Osteocyte (in vitro differentiated cells): ENCODE measurements around the gene SNAPC4. TPM values are rescaled to one million over a fixed set of nuclear protein-coding genes. Genes with fewer than 3 reads are reported as not detected.

Experiments
- DNase-seq: peaks from one replicate; pipeline ENCODE4 v3.0.0; 2021; ENCODE audit warnings: mixed read lengths; ENCODE audit not compliant: unreplicated experiment; ENCODE audit errors: extremely low spot score
- H3K27ac Mint-ChIP-seq: one replicate; pipeline ENCODE4 v1.8.0; 2021; ENCODE audit warnings: mild to moderate bottlenecking, mixed read lengths; ENCODE audit not compliant: unreplicated experiment
- H3K27me3 Mint-ChIP-seq: one replicate; pipeline ENCODE4 v1.8.0; 2021; ENCODE audit warnings: mixed read lengths; ENCODE audit not compliant: unreplicated experiment
- H3K36me3 Mint-ChIP-seq: one replicate; pipeline ENCODE4 v1.8.0; 2021; ENCODE audit warnings: mixed read lengths; ENCODE audit not compliant: unreplicated experiment
- H3K4me1 Mint-ChIP-seq: one replicate; pipeline ENCODE4 v1.8.0; 2021; ENCODE audit warnings: mixed read lengths; ENCODE audit not compliant: unreplicated experiment
- H3K4me3 Mint-ChIP-seq: one replicate; pipeline ENCODE4 v1.8.0; 2021; ENCODE audit warnings: mild to moderate bottlenecking, moderate library complexity, mixed read lengths; ENCODE audit not compliant: unreplicated experiment
- H3K9me3 Mint-ChIP-seq: one replicate; pipeline ENCODE4 v1.8.0; 2021; ENCODE audit warnings: mixed read lengths; ENCODE audit not compliant: unreplicated experiment
- CTCF ChIP-seq: fragments of 200-600 bp; sonication (generic); IDR thresholded peaks from 2 replicates; pipeline ENCODE4 v1.5.0; 2021; ENCODE audit warnings: antibody characterized with exemption, mild to moderate bottlenecking, moderate library complexity
- total RNA-seq: library from RNA; stranded (reverse); gene quantifications from 2 replicates; pipeline ENCODE4 v1.2.1, GENCODE V29; 2021

SNAPC4 gene
- total RNA-seq, 1 donor from 2014 or later, result 9.9 TPM

GRCh38 chr9:136380381-136380780, 19.6 kb downstream of the SNAPC4 start:
- TF ChIP-seq CTCF, result no peak
- H3K27ac Mint-ChIP-seq, result no peak overlapping the region
- no peak for DNase-seq
- H3K4me1 Mint-ChIP-seq, result no peaks in the 10 kb centered on the region
- H3K9me3 Mint-ChIP-seq, result no peaks in the 10 kb centered on the region
- H3K36me3 Mint-ChIP-seq, result peaks cover 15% of the 10 kb centered on the region
- H3K27me3 Mint-ChIP-seq, result no peaks in the 10 kb centered on the region
- H3K4me3 Mint-ChIP-seq, result no peak overlapping the region

- Mint-ChIP-seq H3K36me3 (peaks cover 13% of the 10 kb centered on the region), H3K4me3 (no peak overlapping the region), H3K4me1 (no peaks in the 10 kb centered on the region), H3K27ac (no peak overlapping the region), H3K27me3 (no peaks in the 10 kb centered on the region), H3K9me3 (no peaks in the 10 kb centered on the region)
- no peak for TF ChIP-seq CTCF
- no peak for DNase-seq
Measured at GRCh38 chr9:136379891-136380290, 20.1 kb downstream of the SNAPC4 start.

- no peak for TF ChIP-seq CTCF
- no peaks in the 10 kb centered on the region for H3K9me3 Mint-ChIP-seq
- no peak overlapping the region for H3K27ac Mint-ChIP-seq
Measured at GRCh38 chr9:136379401-136379800, 20.6 kb downstream of the SNAPC4 start.

GRCh38 chr9:136379003-136379287, 21.0 kb downstream of the SNAPC4 start:
- Mint-ChIP-seq H3K4me1 (no peaks in the 10 kb centered on the region), H3K4me3 (no peak overlapping the region), H3K36me3 (peaks cover 5% of the 10 kb centered on the region), H3K27ac (no peak overlapping the region), H3K9me3 (no peaks in the 10 kb centered on the region), H3K27me3 (no peaks in the 10 kb centered on the region)
- TF ChIP-seq CTCF, result no peak
- DNase-seq, result no peak

More at GRCh38 chr9:136379401-136379800, 20.6 kb downstream of the SNAPC4 start:
- peaks cover 8% of the 10 kb centered on the region for H3K36me3 Mint-ChIP-seq
- no peaks in the 10 kb centered on the region for H3K4me1 Mint-ChIP-seq
- no peak for DNase-seq
- no peaks in the 10 kb centered on the region for H3K27me3 Mint-ChIP-seq
- no peak overlapping the region for H3K4me3 Mint-ChIP-seq

- no peak for TF ChIP-seq CTCF
- Mint-ChIP-seq H3K36me3 (peaks cover 5% of the 10 kb centered on the region), H3K4me1 (peaks cover 1% of the 10 kb centered on the region), H3K4me3 (no peak overlapping the region), H3K27me3 (no peaks in the 10 kb centered on the region), H3K9me3 (no peaks in the 10 kb centered on the region), H3K27ac (no peak overlapping the region)
- DNase-seq, result no peak
Measured at GRCh38 chr9:136378170-136379002, 21.6 kb downstream of the SNAPC4 start.
